Measurements from ENCODE around the gene ASTN2. TPM values are rescaled to one million over a fixed set of nuclear protein-coding genes. Genes with fewer than 3 reads are reported as not detected.

The ASTN2 gene
- total RNA-seq, 4 donors from 2014 or later = 4.0 to 7.0 (median 4.9) TPM

DNA sequence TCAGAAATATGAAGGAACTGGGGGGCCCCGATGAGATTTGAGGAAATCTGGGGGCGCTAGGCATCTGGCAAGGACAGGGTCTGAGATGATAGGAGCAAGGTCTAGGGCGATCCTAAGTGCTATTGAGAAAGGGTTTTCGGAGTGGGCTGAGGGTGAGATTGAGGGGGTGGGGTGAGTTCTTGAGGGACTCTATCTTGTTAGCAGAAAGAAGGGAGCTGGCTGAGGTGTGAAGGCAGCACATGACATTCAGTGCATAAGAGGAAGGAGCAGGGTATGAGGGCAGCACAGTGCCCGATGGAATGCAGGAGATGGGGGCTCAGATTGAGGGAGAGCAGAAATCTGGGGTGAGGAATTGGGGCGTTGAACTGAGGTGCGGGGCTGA, 727.1 kb downstream of the ASTN2 start:
- no peaks in the 10 kb centered on the region for H3K36me3 ChIP-seq
- peak overlapping the region; percentile 55 to 81 for H3K4me3 ChIP-seq
- no peaks in the 10 kb centered on the region for H3K9me3 ChIP-seq
- H3K27ac ChIP-seq = peak overlapping the region in 3 of 4 donors; percentile 86 to 88 (median 88)
- H3K27me3 ChIP-seq = no peaks in the 10 kb centered on the region
- peaks cover 8 to 63% (median 14%) of the 10 kb centered on the region in 3 donors for H3K4me1 ChIP-seq
- TF ChIP-seq, protein P1, sequence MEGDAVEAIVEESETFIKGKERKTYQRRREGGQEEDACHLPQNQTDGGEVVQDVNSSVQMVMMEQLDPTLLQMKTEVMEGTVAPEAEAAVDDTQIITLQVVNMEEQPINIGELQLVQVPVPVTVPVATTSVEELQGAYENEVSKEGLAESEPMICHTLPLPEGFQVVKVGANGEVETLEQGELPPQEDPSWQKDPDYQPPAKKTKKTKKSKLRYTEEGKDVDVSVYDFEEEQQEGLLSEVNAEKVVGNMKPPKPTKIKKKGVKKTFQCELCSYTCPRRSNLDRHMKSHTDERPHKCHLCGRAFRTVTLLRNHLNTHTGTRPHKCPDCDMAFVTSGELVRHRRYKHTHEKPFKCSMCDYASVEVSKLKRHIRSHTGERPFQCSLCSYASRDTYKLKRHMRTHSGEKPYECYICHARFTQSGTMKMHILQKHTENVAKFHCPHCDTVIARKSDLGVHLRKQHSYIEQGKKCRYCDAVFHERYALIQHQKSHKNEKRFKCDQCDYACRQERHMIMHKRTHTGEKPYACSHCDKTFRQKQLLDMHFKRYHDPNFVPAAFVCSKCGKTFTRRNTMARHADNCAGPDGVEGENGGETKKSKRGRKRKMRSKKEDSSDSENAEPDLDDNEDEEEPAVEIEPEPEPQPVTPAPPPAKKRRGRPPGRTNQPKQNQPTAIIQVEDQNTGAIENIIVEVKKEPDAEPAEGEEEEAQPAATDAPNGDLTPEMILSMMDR (IDR thresholded peaks at IDR 0.05) = no peak
- TF ChIP-seq POLR2A (IDR thresholded peaks at IDR 0.05) = no peak
- no peak for TF ChIP-seq POLR2AphosphoS5 (IDR thresholded peaks at IDR 0.05)
- no peak for TF ChIP-seq EP300 (IDR thresholded peaks at IDR 0.05)
- WGBS, 2 donors (ENCODE audit: low coverage in 1 of 2) = 2 to 11% methylated on average over 7 of the region's 7 CpGs
- peak; percentile 10 for ATAC-seq

GRCh38 chr9:116687074-116687753, 727.6 kb downstream of the ASTN2 start, which contains the start of gene TRIM32:
Gene TRIM32, plus strand, starts transcription at chr9:116687305. Its CDS starts 10,438 bp downstream, at chr9:116697743.
- ATAC-seq = peak; percentile 98
- TF ChIP-seq POLR2AphosphoS5 (IDR thresholded peaks at IDR 0.05) (peak; percentile 13), POLR2A (IDR thresholded peaks at IDR 0.05) (peak in 1 of 2 donors; percentile 17), EP300 (IDR thresholded peaks at IDR 0.05) (no peak)
- no peaks in the 10 kb centered on the region for H3K36me3 ChIP-seq
- H3K27ac ChIP-seq = peak within 1 kb of the TSS; percentile 9 to 88 (median 87)
- H3K27me3 ChIP-seq = no peaks in the 10 kb centered on the region
- WGBS, 2 donors (ENCODE audit: low coverage in 1 of 2) = 0% methylated on average over 2 to 23 of the region's 54 CpGs
- H3K4me1 ChIP-seq = peaks cover 7 to 57% (median 13%) of the 10 kb centered on the region in 3 donors
- no peaks in the 10 kb centered on the region for H3K9me3 ChIP-seq
- H3K4me3 ChIP-seq = peak within 1 kb of the TSS; percentile 55 to 81

DNA sequence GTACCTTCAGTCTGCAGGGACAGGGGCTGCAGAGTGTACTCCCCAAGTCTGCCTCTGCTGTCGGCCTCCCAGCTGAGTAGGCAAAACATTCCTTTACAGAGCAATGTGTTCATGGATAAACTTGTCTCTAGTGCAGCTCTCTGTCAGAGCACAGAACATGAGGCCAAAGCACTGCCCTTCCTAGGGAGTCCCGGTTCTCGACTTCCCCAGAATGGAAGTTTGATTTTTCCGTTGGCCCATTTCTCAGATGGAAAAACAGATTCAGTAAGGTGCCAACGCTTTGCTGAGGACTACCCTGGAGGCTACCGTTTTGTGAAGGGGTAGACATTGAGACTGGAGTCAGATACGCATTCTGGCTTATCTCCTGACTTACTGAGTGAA, 728.2 kb downstream of the ASTN2 start:
- H3K9me3 ChIP-seq = no peaks in the 10 kb centered on the region
- TF ChIP-seq POLR2A (IDR thresholded peaks at IDR 0.05) (no peak), EP300 (IDR thresholded peaks at IDR 0.05) (no peak), POLR2AphosphoS5 (IDR thresholded peaks at IDR 0.05) (no peak)
- TF ChIP-seq, protein P1 (IDR thresholded peaks at IDR 0.05) = no peak
- ATAC-seq = peak; percentile 37
- peak overlapping the region; percentile 55 to 81 for H3K4me3 ChIP-seq
- H3K4me1 ChIP-seq = peaks cover 6 to 52% (median 13%) of the 10 kb centered on the region in 3 donors
- peak overlapping the region; percentile 3 to 88 (median 87) for H3K27ac ChIP-seq
- 6 to 10% methylated on average over 4 to 7 of the region's 7 CpGs for WGBS, 2 donors (ENCODE audit: low coverage in 1 of 2)
- no peaks in the 10 kb centered on the region for H3K36me3 ChIP-seq
- no peaks in the 10 kb centered on the region for H3K27me3 ChIP-seq

GRCh38 chr9:116686135-116686534, 728.7 kb downstream of the ASTN2 start:
- TF ChIP-seq EP300 (IDR thresholded peaks at IDR 0.05) (no peak), POLR2A (IDR thresholded peaks at IDR 0.05) (no peak), POLR2AphosphoS5 (IDR thresholded peaks at IDR 0.05) (no peak)
- TF ChIP-seq, protein P1 (IDR thresholded peaks at IDR 0.05) = no peak
- Histone ChIP-seq H3K27ac (peak overlapping the region in 1 of 4 donors; percentile 88), H3K9me3 (no peaks in the 10 kb centered on the region), H3K27me3 (no peaks in the 10 kb centered on the region), H3K4me3 (peak overlapping the region in 1 of 2 donors; percentile 81), H3K4me1 (peaks cover 6 to 47% (median 13%) of the 10 kb centered on the region in 3 donors), H3K36me3 (no peaks in the 10 kb centered on the region)
- ATAC-seq = no peak

DNA sequence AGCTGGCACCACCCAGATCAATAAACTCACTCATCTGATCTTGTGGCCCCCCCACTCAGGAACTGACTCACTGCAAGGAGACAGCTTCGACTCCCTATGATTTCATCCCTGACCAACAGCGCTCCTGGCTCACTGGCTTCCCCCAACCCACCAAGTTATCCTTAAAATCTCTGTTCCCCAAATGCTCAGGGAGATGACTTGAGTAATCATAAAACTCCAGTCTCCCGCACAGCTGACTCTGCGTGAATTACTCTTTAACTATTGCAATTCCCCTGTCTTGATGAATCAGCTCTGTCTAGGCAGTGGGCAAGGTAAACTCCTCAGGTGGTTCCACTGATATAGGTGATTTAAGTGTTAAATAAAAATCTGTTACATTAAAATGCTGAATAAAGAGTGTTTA, 729.7 kb downstream of the ASTN2 start:
- WGBS, 2 donors (ENCODE audit: low coverage in 1 of 2) = 72 to 89% methylated on average over 3 to 4 of the region's 4 CpGs
- no peak for ATAC-seq
- TF ChIP-seq POLR2AphosphoS5 (IDR thresholded peaks at IDR 0.05) = no peak
- no peak for TF ChIP-seq POLR2A (IDR thresholded peaks at IDR 0.05)
- no peak for TF ChIP-seq EP300 (IDR thresholded peaks at IDR 0.05)
- TF ChIP-seq, protein P1 (IDR thresholded peaks at IDR 0.05) = no peak

More for the DNA sequence above, 729.7 kb downstream of the ASTN2 start:
- no peaks in the 10 kb centered on the region for H3K9me3 ChIP-seq
- peaks cover 6 to 37% (median 13%) of the 10 kb centered on the region in 3 donors for H3K4me1 ChIP-seq
- no peak overlapping the region for H3K4me3 ChIP-seq
- no peak overlapping the region for H3K27ac ChIP-seq
- H3K27me3 ChIP-seq = no peaks in the 10 kb centered on the region
- H3K36me3 ChIP-seq = no peaks in the 10 kb centered on the region
